GM19397 (cell line): ENCODE measurements around the gene NOL3.
"Not testable (repeated sequence)": the region's sequence is repeated elsewhere in the genome, so short reads cannot be mapped to it uniquely, and the experiment has no call there.

Source experiments
- ATAC-seq: cut with Tn5 transposase; IDR thresholded peaks from one replicate; pipeline ENCODE4 v1.9.1; 2021; ENCODE audit warnings: mild to moderate bottlenecking, moderate library complexity; ENCODE audit not compliant: unreplicated experiment

Gene NOL3

DNA sequence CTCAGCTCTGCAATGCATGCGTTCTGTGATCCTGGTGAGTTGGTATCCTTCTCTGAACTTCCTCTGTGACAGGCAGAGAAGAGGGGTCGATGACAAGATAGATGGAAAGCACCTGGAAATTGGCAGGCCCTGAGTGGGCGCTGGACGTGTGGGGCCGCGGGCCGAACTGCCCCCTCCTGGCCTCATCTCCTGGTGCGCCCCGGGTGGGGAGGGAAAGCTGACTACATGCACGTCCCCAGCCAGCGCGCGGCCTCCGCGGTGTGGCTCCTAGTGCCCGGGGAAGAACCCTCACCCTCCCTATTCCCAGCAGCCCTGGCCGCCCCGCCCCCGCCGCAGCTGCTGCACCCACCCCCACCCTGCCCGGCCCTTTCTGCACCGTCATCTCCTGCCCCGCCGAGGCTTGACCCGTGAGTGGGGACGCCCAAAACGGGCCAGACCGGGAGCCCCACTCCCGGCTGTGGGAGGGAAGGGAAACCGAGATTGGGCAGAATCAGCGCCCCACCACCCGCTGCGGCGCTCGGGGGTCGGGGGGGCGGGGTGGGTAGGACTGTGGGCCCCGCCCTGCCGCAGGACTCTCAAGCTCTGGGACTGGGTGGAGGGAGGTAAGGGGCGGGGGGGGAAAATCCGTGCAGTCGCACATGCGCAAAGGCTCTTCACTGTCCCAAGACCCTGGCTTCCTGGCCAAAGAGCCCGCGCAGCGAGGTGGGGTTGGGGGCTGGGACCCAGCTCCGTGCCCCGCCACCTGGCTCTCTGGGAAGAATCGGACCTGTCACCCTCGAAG is at the start of gene NOL3:
TSS of gene NOL3 (plus strand) at position 371 of the 781 bp plus-strand sequence.
- ATAC-seq: peak; percentile 48

DNA sequence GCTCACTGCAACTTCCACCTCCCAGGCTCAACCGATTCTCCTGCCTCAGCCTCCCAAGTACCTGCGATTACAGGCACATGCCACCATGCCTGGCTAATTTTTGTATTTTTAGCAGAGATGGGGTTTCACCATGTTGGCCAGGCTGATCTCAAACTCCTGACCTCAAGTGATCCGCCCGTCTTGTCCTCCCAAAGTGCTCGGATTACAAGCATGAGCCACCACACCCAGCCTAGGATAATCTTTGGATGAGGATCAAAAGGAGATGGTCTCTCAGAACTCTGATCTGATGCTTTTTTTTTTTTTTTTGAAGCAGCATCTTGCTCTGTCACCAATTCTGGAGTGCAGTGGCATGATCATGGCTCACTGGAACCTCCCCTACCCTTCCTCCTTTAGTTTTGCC is 47.5 kb upstream of the NOL3 start:
- ATAC-seq: not testable (repeated sequence)

DNA sequence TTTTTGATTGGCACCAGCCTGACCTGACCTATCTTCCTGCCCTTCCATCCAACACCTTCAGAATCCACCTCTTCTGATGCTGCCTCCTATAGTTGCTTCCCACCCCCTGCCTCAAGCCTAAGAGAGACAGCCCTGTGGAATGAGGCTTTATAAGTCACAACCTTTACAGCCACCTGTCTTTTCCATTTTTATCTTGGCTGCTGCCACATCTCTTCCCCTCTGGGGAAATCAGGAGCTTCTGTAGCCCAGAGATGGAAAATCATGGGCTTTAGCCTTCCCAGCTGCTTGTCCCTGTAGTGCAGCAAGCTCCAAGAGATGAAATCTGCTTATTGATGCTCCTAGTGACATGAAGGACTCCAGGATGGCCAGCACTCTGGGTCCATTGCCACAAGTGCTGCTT is 41.9 kb upstream of the NOL3 start:
- no peak for ATAC-seq

DNA sequence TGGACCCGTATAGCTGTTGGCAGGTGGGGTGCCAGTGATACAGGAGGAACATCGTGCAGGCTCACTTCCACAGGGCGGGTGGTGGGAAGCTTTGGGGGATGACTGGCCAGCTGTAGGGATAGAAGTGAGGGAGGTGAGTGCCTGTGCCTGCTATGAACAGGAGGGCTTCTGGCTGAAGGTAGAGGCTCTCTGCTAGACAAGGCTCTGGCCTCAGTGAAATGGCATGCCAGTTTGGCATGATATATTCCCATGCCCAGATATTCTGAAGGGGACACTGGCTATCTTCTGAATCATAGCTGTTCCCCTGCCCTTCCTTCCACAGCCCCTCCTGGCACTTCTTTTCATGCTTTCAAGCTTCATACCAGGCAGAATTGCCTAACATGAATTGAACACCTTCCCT is 41.5 kb upstream of the NOL3 start:
- no peak for ATAC-seq

DNA sequence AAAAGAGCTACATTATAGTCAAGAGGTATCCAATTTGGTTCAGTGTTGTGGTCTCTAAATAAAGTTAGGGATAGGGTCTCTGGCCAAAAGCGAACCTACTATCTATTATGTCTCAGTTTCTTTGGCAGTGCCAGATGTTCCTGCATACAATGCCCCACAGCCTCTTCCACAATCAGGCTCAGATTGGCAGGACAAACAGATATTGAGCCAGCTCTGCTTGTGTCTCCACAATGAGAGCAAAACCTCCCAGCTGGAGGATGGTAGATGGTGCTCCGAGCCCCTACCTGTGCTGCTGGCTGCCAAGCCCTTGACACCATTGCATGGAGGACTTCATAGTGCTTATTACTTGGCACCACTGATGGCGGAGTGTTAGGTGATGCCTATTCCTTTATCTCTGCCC is 40.9 kb upstream of the NOL3 start:
- no peak for ATAC-seq

DNA sequence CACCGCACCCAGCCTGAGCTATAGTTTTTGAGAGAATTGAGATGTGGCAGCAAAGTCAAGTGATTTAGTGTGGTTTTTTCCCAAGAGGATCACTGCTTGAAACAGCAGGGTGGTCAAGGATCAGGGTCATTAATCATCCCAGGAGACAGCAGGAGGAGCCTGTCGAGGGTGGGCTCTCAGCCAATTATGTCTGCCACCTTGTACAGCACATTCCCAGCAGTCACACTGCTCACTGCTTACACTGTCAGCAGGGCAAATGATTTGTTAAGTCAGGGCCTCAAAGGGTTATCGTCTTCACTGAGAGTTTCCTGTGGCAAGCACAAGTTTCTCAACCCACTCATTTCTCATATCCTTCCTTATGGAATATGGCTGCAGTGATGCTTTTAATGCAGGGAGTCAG is 32.7 kb upstream of the NOL3 start:
- ATAC-seq: no peak

DNA sequence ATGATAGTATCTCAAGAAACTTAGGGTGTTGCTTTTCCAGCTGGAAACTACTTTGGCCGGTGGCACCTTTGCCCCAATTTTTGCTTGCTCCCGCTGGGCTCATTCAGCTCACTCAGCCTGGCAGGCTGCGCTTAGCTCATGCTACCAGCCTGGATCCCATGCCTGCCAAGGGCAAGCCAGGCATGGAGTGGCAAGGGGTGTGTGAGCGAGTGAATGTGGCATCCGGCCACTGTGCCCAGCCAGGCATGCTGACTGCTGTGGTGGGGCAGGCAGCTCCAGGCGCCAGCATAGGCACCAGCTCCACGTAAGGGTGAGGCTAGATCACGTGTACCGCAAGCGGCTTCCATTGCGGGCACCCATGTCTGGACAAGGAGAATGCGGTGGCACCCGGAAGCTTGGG is 28.9 kb upstream of the NOL3 start:
- ATAC-seq: no peak

DNA sequence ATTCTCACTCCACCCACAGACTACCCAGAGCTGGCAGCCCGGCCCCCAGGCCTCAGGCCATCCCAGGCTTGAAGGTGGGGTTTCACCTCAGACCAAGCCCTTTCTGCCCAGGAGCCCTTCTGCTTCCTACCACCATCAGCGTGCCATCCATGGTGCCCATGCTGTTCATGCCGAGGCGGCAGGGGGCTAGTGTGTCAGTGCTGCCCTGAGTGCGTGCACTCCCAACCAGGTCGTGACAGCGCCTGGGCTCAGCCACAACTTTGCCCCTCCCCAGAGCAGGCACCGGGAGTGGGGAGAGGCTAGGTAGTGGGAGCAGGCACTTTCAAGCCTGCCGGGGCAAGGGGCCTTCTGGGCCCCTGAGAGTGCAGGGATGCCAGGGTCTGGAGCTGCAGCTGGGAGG is 28.0 kb upstream of the NOL3 start:
- ATAC-seq: no peak

DNA sequence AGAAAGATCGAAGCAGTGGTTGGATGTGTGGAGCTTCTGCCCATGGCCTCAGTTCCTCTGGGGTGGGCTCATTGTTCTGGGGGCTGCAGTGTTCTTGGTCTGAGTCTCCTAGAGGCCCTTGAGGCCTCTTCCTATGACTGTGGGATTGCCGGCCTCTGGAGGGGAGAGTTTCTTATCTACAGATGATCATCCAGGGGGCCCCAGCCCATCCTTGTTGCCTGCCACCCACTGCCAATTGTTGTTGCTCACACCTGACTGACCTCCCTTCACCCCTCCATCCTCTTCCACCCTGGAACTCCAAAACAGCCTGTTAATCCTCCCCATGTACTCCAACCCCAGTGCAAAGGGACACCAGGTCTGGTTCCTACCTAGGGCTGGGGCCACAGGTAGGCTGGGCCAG is 25.4 kb upstream of the NOL3 start:
- no peak for ATAC-seq

DNA sequence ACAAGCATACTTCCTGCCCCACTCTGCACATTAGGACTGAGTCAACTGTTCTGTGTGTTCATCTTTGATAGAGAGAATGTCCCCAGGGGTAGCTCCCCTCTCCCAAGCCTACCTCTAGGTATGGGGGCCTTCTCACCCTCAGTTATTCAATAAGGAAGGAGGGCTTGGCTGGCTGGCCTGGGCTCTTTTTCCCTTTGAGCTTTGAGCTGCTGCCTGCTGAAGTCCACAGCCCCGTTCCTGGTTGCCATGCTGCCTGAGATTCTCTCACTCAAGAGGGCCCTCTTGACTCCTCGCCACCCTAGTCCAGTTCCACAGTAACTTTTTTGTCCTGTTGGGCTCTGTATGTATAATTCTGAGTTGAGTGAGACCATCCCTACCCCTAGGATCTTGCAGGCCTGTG is 24.6 kb upstream of the NOL3 start:
- no peak for ATAC-seq

DNA sequence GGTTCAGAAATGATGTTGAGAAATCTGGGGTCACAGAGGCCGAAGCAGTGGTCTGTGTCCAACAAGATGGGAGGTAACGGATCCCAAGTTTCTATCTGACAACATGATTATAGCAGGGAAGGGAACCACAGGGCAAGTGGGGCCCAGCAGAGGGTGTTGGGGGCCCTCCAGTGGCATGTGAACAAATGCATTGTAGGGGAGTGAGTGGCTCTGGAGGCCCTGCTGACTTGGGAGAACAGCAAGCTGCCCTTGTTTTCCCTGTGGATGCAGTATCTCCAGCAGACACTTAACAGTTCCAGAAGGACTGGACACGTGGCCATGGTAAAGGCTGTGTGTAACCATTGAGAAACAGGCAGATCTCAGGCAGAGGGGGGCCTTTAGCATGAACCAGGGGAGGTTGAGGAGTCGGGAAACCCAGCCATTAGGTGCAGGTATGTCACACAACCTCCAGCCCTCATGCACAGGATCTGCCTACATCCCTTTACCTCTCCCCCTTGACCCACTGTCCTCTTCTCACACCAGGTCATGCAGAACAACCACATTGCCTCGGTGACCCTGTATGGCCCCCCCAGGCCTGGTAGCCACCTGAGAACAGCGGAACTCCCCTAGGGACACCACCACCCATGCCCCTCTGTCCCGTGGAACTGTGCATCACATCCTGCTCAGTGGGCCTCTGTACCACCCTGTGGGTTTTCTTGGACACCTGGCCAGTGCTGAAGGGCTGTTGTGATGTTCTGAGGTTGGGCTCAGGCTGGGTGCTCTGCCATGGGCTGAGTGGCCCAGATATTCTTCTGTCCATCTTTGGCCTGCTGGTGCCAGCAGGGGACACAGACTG is 23.6 kb upstream of the NOL3 start:
- ATAC-seq: no peak

DNA sequence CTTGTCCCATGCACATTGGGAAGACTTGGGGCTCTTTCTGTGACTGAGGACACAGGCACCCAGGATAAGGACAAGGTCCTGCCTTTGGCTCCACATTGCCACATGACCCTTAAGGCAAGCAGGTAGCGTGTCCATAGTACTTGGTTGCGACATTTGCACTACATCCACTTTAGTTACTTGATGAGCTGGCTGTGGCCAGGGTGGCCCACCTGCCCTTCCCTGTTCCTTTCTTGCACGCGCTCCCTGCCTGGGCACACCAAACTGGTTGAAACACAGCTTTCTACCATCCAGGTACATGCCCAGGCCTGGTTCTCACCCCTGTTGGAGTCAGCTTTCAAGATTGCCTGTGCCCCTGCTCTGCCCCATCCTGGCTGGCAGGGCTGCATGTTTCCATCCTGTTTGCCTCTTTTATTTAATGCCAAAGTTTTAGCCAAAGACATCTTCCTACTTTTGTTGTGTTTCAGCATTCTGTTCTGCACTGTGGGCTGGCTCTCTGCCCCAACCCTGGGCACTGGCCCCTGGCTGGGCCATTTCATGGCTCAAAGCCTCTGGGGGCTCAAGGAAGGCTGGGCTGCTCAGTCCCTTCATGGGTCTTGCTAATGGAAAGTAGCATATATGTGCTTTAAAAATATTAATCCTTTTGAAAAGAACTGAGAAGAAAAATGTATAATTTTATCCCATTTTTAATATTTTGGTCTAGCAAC is 22.7 kb upstream of the NOL3 start:
- no peak for ATAC-seq

DNA sequence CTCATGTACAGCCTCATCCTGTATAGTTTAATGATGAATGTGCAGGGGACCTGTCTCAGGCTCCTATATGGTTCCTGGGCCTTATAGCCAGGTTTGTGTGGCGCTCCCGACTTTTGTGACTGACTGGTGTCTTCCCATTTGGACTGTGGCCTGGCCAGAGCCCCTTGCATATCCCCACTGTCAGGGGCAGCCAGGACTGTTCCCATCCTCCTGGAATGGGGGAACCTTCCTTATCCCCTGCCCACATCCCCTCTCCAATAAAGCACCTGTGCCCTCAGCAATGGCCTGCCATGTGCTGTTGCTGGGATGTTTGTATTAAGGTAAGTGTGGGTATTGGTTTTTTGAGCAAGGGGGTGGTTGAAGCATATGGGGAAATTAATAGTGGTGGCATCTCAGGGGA is 22.1 kb upstream of the NOL3 start:
- ATAC-seq: no peak

DNA sequence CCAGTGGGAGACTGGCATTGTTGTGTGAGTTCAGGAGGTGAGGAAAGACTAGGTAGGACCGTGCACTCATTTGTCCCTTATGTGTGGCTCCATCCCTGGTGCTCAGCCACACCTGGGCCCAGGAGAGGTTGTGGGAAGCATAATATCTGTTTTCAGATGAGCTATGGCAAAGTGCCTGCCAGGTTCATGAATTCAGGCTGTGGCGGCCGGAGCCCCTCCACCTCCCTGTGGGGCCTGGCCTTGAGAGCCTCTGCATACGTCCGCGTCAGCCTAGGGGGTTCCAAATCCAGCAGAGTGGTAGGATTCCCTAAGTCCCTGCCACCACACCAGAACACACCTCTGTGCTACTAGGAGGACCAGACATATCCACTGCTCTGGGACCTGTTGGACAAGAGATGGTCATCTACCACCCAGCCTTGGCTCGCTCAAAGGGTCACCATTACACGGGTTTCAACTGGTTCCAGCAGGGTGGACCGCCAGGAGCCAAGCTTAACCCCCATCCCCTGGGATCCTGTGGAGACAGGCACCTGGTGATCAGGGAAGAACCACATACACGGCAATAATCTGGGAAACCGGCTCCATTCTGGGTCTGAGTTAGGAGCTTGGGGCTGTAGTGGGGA is 21.6 kb upstream of the NOL3 start:
- no peak for ATAC-seq

DNA sequence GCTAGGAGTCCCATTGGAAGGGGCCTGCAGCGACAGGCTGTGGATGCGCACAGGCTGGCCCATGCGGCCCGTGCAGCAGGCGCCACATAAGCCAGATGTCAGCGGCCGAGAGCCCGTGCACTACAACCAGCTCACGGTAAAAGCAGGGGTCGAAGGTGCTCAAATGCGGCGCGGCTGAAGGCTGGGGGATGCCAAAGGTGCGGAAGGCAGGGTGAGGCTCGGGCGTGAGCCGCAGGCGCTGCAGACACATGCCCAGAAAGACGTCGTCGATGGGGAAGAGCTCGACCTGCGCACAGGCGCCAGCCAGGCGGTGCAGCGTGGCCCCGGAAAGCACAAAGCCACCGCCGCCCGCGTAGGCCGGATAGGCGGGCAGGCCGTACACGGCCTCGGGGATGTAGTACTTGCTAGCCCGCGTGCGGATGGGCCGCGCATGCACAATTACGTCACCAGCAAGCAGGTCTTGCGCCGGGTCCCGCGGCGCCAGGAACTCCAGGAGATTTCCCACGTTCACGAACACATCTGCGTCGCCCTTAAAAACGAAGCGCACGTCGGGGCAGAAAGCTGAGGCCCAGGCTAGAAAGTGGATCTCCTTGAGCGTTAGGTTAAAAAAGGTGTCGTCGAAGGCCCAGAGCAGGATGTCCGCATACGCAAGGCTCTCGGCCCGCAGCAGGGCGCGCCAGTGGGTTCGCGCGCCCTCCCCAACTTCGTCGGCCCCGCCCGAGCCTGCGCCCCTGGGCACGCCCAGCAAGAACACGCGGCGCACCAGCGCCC is 20.9 kb upstream of the NOL3 start:
- ATAC-seq: no peak

DNA sequence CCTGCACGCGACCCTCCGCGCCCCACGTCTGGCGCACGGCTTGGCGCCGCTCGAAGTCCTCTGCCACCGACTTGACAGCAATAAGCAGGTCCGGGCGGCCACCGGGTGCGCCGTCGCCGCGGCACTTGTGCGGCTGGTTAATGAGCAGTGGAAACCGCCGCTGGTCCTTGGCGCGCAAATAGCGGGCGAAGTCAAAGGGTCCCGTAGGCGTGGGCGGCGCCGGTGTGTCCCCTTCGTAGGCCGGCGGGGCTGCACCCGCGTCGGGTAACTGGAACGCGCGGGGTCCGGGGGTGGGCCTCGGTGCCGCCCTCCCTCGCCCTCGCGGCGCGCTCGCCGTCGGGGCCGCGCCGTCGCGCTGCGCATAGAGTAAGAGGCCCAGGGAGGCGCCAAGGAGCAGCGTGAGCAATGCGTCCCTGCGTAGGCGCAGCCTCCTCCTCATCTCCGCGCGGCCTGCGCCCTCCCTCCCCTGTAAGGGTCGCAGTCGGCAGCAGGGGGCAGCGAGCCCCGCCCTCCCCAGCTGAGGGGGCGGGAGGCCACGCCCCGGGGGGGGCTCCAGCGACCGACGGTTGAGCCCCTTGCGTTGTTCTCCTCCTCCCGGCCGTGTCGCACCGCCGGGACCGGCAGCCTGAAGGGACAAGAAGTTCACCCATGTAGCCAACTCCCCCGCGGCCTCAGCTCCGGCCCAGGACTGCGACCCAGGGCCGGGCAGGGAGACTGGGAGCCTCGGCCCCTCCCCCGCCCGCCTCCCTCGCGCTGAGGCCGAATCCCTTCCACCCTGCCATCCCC is 20.1 kb upstream of the NOL3 start:
- ATAC-seq: peak; percentile 34

DNA sequence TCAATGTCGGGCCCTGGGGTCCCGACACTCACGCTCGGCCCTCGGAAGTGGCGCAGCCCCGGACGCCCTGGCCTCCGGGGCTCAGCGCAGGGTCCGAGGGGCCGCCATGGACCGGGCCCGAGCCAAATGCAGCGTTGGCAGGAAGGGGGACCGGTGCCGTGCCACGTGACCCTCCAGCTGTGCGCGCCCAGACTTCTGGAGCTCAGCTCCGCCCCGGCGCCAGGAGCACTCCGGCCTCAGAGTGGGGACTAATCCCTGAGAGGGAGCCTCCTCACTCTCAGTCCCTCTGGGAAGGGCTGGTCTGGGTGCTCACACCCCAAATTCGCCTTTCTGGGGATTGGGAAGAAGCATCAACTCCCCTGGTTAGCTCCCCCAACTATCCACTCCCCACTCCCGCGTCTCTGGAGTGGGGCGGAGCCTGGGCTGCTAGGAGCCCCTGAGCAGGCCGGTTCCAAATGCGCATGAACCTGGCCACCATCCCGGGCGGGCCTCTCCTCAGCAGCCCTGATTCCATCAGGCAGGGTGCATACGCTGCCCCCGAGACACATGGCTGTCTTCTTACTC is 19.4 kb upstream of the NOL3 start, which contains the start of gene B3GNT9:
TSS of gene B3GNT9 (minus strand) at position 166 of the 564 bp plus-strand sequence. CDS start 513 bp downstream, outside the sequence.
- peak; percentile 40 for ATAC-seq

DNA sequence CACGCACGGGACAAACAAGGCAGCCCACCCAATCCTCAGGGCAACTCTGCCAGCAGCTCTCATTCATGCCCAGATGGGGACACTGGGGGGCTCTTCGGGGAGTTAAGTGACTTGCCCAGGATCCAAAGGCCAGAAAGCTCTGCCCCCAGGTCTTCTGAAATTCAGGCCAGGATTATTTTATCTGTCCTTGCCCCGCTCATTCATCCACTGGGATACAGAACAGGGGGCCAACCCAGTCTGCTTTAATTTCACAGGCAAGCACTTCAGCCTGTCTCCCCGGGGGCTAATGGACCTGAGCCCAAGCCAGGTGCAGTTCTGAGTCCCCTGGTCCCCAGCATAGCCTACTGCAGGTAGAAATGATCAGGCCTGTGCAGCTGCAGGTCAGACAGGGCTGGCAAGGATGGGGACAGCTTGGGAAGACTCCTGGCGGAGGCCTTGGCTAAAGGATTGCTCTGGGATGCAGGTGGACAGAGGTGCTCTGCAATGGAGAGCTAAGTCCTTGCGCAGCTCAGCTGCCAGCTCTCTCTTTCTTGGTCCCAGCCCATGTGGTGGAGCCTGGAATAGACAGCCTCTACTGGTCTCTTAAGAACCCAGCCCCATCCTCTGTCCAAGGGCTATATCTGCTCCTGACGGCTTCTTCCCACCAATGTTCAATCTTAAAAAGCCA is 18.8 kb upstream of the NOL3 start:
- ATAC-seq: no peak
